ENCODE data around the gene C2orf72. TPM values are rescaled to one million over a fixed set of nuclear protein-coding genes. Genes with fewer than 3 reads are reported as not detected.

Gene C2orf72
- total and polyA plus RNA-seq, 2 of the 13 experiments (the other 11 are each of a cell fraction or from before 2014, with no cell fraction given), result 147 to 203 TPM

GRCh38 chr2:231052494-231053451, 15.4 kb downstream of the C2orf72 start (continued):
- TF ChIP-seq ZNF407 (CRISPR knock-in tag; IDR thresholded peaks at IDR 0.05; ENCODE audit: not compliant biosample characterization) (peak; percentile 86), ZKSCAN1 (IDR thresholded peaks at IDR 0.05; ENCODE audit: low read length) (no peak; the same call in 1 of the 2 replicates), TCF7 (IDR thresholded peaks at IDR 0.05; ENCODE audit: low read depth) (no peak), ZFP91 (CRISPR knock-in tag; IDR thresholded peaks at IDR 0.05; ENCODE audit: borderline replicate concordance) (peak; percentile 92), MED1 (CRISPR knock-in tag; IDR thresholded peaks at IDR 0.05) (peak; percentile 86), MAFK (conservative IDR thresholded peaks at IDR 0.05 in 1 of 2, IDR thresholded peaks at IDR 0.05 in 1 of 2; ENCODE audit: low read length in 2 of 2) (no peak), ZNF784 (CRISPR knock-in tag; IDR thresholded peaks at IDR 0.05; ENCODE audit: borderline replicate concordance) (0 out of 2 replicates have a peak, but pooled peaks have one; percentile 8), ZBTB20 (CRISPR knock-in tag; IDR thresholded peaks at IDR 0.05; ENCODE audit: borderline replicate concordance, low read depth) (no peak; the same call in 1 of the 2 replicates), RELA (CRISPR knock-in tag; IDR thresholded peaks at IDR 0.05) (no peak), ADNP (CRISPR knock-in tag; IDR thresholded peaks at IDR 0.05) (no peak), PHF20 (CRISPR knock-in tag; IDR thresholded peaks at IDR 0.05) (peak; percentile 67), ZNF337 (CRISPR knock-in tag; IDR thresholded peaks at IDR 0.05; ENCODE audit: borderline replicate concordance, low read depth) (peak; percentile 92; the same call in 1 of the 2 replicates), CBX5 (CRISPR knock-in tag; IDR thresholded peaks at IDR 0.05; ENCODE audit: borderline replicate concordance) (peak; percentile 30; the same call in 1 of the 2 replicates), ZNF12 (CRISPR knock-in tag; IDR thresholded peaks at IDR 0.05) (peak; percentile 65), HIVEP1 (CRISPR knock-in tag; IDR thresholded peaks at IDR 0.05) (no peak; the same call in 1 of the 2 replicates)
- TF ChIP-seq, protein P1, sequence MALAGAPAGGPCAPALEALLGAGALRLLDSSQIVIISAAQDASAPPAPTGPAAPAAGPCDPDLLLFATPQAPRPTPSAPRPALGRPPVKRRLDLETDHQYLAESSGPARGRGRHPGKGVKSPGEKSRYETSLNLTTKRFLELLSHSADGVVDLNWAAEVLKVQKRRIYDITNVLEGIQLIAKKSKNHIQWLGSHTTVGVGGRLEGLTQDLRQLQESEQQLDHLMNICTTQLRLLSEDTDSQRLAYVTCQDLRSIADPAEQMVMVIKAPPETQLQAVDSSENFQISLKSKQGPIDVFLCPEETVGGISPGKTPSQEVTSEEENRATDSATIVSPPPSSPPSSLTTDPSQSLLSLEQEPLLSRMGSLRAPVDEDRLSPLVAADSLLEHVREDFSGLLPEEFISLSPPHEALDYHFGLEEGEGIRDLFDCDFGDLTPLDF (CRISPR knock-in tag; IDR thresholded peaks at IDR 0.05), result peak; percentile 78; the same call in 1 of the 2 replicates

Measured in HepG2 (cell line).